HepG2 (cell line): ENCODE results near the gene TMEM222. TPM values are rescaled to one million over a fixed set of nuclear protein-coding genes. Genes with fewer than 3 reads are reported as not detected.

ENCODE experiments used
- ADNP ChIP-seq: sonication (generic); formaldehyde crosslinking; IDR thresholded peaks from 2 replicates; pipeline ENCODE4 v1.4.0; 2020; ENCODE audit warnings: missing genetic modification reagents
- ATM ChIP-seq: fragments of 450-650 bp; IDR thresholded peaks from 2 replicates; pipeline ENCODE4 v1.7.1; 2017; ENCODE audit warnings: mild to moderate bottlenecking, borderline replicate concordance
- CAMTA2 ChIP-seq: sonication (generic); formaldehyde crosslinking; IDR thresholded peaks from 2 replicates; pipeline ENCODE4 v1.4.0; 2020; ENCODE audit warnings: mild to moderate bottlenecking, missing genetic modification reagents, borderline replicate concordance
- GABPA ChIP-seq, 2 experiments: IDR thresholded peaks; 2 replicates each; pipeline ENCODE4 v1.6.1; 2011 to 2016; ENCODE audit warnings: low read depth in 2 of 2, low read length in 1 of 2, missing biosample characterization in 1 of 2, missing genetic modification characterization in 1 of 2
- HOXA5 ChIP-seq: sonication (generic); formaldehyde crosslinking; IDR thresholded peaks from 2 replicates; pipeline ENCODE4 v1.4.0; 2020; ENCODE audit warnings: missing genetic modification reagents
- JUND ChIP-seq: sonication (generic); formaldehyde crosslinking; IDR thresholded peaks from 2 replicates; pipeline ENCODE4 v1.8.0; 2022; ENCODE audit warnings: mild to moderate bottlenecking, missing genetic modification reagents
- KDM2A ChIP-seq: sonication (generic); formaldehyde crosslinking; IDR thresholded peaks from 2 replicates; pipeline ENCODE4 v1.4.0; 2020; ENCODE audit warnings: low read depth, missing genetic modification reagents, borderline replicate concordance
- KDM4B ChIP-seq: sonication (generic); formaldehyde crosslinking; IDR thresholded peaks from 2 replicates; pipeline ENCODE4 v1.4.0; 2020; ENCODE audit warnings: missing genetic modification reagents
- KLF11 ChIP-seq: IDR thresholded peaks from 2 replicates; pipeline ENCODE4 v1.6.1; 2016; ENCODE audit warnings: missing compliant biosample characterization
- MAF1 ChIP-seq: sonication (generic); formaldehyde crosslinking; IDR thresholded peaks from 2 replicates; pipeline ENCODE4 v1.5.0; 2020; ENCODE audit warnings: missing genetic modification reagents, borderline replicate concordance
- RORA ChIP-seq: sonication (generic); formaldehyde crosslinking; IDR thresholded peaks from 2 replicates; pipeline ENCODE4 v1.5.0; 2020; ENCODE audit warnings: mild to moderate bottlenecking, missing genetic modification reagents, moderate library complexity
- SYNCRIP ChIP-seq: fragments of 200-400 bp; formaldehyde crosslinking; IDR thresholded peaks from 2 replicates; pipeline ENCODE4 v1.6.1; 2018; ENCODE audit warnings: mild to moderate bottlenecking, low read depth, low read length; ENCODE audit not compliant: insufficient read depth
- ZKSCAN1 ChIP-seq: fragments of 150-350 bp; IDR thresholded peaks from 2 replicates; pipeline ENCODE4 v1.6.1; 2014; ENCODE audit warnings: low read length
- ZNF256 ChIP-seq: sonication (generic); formaldehyde crosslinking; conservative IDR thresholded peaks from 2 replicates; pipeline ENCODE4 v1.4.0; 2020; ENCODE audit warnings: missing genetic modification reagents
- ZNF331 ChIP-seq: sonication (generic); formaldehyde crosslinking; IDR thresholded peaks from 2 replicates; pipeline ENCODE4 v1.4.0; 2020; ENCODE audit warnings: missing genetic modification reagents
- ZNF337 ChIP-seq: sonication (generic); formaldehyde crosslinking; IDR thresholded peaks from 2 replicates; pipeline ENCODE4 v1.5.1; 2020; ENCODE audit warnings: missing genetic modification reagents, low read depth, mild to moderate bottlenecking, borderline replicate concordance
- ZNF781 ChIP-seq: sonication (generic); formaldehyde crosslinking; IDR thresholded peaks from 2 replicates; pipeline ENCODE4 v1.5.1; 2020; ENCODE audit warnings: borderline replicate concordance, mild to moderate bottlenecking, missing genetic modification reagents; ENCODE audit errors: not compliant biosample characterization
- polyA plus RNA-seq, 8 experiments: library from polyadenylated mRNA; depleted of rRNA in 3 of 8; stranded (reverse) in 7 of 8; unstranded in 1 of 8; fragments of >200 nt; fragmentation: Illumina TruSeq in 4 of 8; extraction: Trizol in 4 of 8; gene quantifications; 2 replicates each; pipeline versions ENCODE4 v1.2.1 to v1.2.3, GENCODE V29; 2011 to 2016; ENCODE audit warnings: low read depth in 4 of 8, missing spikeins in 1 of 8, mixed read lengths in 1 of 8; ENCODE audit not compliant: insufficient read depth in 1 of 8
- total RNA-seq, 5 experiments: library from RNA; depleted of rRNA; stranded (reverse); fragments of >200 nt; fragmentation: Illumina TruSeq; extraction: Trizol; gene quantifications; 2 replicates each; pipeline ENCODE4 v1.2.3, GENCODE V29; 2016; ENCODE audit warnings: low read depth in 1 of 5
- TF ChIP-seq, protein P1 (sequence below): IDR thresholded peaks from 2 replicates; pipeline ENCODE4 v1.6.1; 2016; ENCODE audit warnings: missing biosample characterization, missing genetic modification reagents, low read depth
- TF ChIP-seq, protein P2 (sequence below): sonication (generic); formaldehyde crosslinking; conservative IDR thresholded peaks from 2 replicates; pipeline ENCODE4 v1.4.0; 2020; ENCODE audit warnings: missing genetic modification reagents
- TF ChIP-seq, protein P3 (sequence below): sonication (generic); formaldehyde crosslinking; IDR thresholded peaks from 2 replicates; pipeline ENCODE4 v1.4.0; 2020; ENCODE audit warnings: mild to moderate bottlenecking, missing genetic modification reagents
- TF ChIP-seq, protein P4 (sequence below): sonication (generic); formaldehyde crosslinking; IDR thresholded peaks from 2 replicates; pipeline ENCODE4 v1.4.0; 2020; ENCODE audit warnings: missing genetic modification reagents
- TF ChIP-seq, protein P5 (sequence below): IDR thresholded peaks from 2 replicates; pipeline ENCODE4 v1.6.1; 2012; ENCODE audit warnings: inconsistent platforms
- TF ChIP-seq, protein P6 (sequence below), 2 experiments: sonication (generic) in 1 of 2; formaldehyde crosslinking in 1 of 2; IDR thresholded peaks; 2 replicates each; pipeline versions ENCODE4 v1.4.0 to v1.6.1; 2018 to 2020; ENCODE audit warnings: missing genetic modification reagents in 2 of 2, borderline replicate concordance in 1 of 2, low read depth in 1 of 2, mild to moderate bottlenecking in 1 of 2, missing biosample characterization in 1 of 2

TMEM222 gene
- total and polyA plus RNA-seq, 2 of the 13 experiments (the other 11 are each of a cell fraction or from before 2014, with no cell fraction given), result 22.7 to 29.6 TPM

DNA sequence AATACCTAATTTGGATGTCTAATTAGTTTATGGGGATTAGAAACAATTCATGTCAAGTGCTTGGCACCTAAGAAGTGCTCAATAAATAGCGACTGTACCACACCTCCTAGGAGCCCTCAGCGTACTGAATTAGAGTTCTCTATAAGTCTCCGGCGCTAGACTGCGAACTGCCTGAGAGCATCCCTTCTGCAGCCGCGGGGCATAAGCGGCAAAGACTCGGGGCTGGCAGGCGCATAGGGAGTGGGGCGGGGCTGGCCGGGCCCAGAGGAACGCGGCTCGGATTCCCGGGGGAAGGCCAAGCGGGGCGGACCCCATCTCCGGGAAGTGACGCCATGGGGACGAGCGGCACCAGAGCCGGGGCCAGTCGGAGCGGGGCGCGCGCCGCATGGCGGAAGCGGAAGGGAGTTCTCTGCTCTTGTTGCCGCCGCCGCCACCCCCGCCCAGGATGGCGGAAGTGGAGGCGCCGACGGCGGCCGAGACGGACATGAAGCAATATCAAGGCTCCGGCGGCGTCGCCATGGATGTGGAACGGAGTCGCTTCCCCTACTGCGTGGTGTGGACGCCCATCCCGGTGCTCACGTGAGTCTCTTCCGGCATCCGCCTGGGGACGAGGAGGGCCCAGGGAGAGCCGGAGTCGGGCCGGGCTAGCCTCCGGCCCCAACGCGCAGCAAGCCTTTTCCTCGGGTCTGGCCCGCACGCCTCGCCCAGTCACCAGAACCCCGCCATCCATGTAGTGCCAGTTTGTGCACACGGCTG lies at the start of gene TMEM222 (continued):
- TF ChIP-seq RORA (no peak), ZNF781 (CRISPR knock-in tag) (peak; percentile 87), CAMTA2 (CRISPR knock-in tag) (no peak), ZNF256 (CRISPR knock-in tag) (no peak), GABPA (IDR thresholded peaks at IDR 0.05; ENCODE audit: low read depth, low read length) (peak; percentile 94), GABPA (CRISPR knock-in tag; IDR thresholded peaks at IDR 0.05; ENCODE audit: low read depth) (peak; percentile 97), HOXA5 (CRISPR knock-in tag) (peak; percentile 84; the same call in 1 of the 2 replicates), ADNP (CRISPR knock-in tag) (no peak), ATM (no peak), JUND (CRISPR knock-in tag) (peak; percentile 65; the same call in 1 of the 2 replicates), ZKSCAN1 (no peak), MAF1 (CRISPR knock-in tag) (peak; percentile 92), SYNCRIP (no peak), ZNF337 (CRISPR knock-in tag) (no peak), KDM4B (peak; percentile 62; the same call in 1 of the 2 replicates), KLF11 (CRISPR knock-in tag) (peak; percentile 78), KDM2A (CRISPR knock-in tag) (peak; percentile 96), ZNF331 (CRISPR knock-in tag) (peak; percentile 85)
- TF ChIP-seq, protein P1, sequence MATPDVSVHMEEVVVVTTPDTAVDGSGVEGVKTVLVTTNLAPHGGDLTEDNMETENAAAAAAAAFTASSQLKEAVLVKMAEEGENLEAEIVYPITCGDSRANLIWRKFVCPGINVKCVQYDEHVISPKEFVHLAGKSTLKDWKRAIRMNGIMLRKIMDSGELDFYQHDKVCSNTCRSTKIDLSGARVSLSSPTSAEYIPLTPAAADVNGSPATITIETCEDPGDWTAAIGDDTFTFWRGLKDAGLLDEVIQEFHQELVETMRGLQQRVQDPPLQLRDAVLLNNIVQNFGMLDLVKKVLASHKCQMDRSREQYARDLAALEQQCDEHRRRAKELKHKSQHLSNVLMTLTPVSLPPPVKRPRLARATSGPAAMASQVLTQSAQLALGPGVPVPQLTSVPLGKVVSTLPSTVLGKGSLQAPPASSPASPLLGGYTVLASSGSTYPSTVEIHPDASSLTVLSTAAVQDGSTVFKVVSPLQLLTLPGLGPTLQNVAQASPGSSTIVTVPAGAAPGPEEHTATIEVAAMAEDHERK, result peak; percentile 66; the same call in 1 of the 2 replicates
- TF ChIP-seq, protein P2, sequence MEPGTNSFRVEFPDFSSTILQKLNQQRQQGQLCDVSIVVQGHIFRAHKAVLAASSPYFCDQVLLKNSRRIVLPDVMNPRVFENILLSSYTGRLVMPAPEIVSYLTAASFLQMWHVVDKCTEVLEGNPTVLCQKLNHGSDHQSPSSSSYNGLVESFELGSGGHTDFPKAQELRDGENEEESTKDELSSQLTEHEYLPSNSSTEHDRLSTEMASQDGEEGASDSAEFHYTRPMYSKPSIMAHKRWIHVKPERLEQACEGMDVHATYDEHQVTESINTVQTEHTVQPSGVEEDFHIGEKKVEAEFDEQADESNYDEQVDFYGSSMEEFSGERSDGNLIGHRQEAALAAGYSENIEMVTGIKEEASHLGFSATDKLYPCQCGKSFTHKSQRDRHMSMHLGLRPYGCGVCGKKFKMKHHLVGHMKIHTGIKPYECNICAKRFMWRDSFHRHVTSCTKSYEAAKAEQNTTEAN (CRISPR knock-in tag), result peak; percentile 58; the same call in 1 of the 2 replicates
- TF ChIP-seq, protein P3, sequence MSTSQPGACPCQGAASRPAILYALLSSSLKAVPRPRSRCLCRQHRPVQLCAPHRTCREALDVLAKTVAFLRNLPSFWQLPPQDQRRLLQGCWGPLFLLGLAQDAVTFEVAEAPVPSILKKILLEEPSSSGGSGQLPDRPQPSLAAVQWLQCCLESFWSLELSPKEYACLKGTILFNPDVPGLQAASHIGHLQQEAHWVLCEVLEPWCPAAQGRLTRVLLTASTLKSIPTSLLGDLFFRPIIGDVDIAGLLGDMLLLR (CRISPR knock-in tag), result peak; percentile 68; the same call in 1 of the 2 replicates
- TF ChIP-seq, protein P4, sequence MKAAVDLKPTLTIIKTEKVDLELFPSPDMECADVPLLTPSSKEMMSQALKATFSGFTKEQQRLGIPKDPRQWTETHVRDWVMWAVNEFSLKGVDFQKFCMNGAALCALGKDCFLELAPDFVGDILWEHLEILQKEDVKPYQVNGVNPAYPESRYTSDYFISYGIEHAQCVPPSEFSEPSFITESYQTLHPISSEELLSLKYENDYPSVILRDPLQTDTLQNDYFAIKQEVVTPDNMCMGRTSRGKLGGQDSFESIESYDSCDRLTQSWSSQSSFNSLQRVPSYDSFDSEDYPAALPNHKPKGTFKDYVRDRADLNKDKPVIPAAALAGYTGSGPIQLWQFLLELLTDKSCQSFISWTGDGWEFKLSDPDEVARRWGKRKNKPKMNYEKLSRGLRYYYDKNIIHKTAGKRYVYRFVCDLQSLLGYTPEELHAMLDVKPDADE (CRISPR knock-in tag), result no peak
- TF ChIP-seq, protein P5, sequence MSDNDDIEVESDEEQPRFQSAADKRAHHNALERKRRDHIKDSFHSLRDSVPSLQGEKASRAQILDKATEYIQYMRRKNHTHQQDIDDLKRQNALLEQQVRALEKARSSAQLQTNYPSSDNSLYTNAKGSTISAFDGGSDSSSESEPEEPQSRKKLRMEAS, result peak; percentile 78
- TF ChIP-seq, protein P6, sequence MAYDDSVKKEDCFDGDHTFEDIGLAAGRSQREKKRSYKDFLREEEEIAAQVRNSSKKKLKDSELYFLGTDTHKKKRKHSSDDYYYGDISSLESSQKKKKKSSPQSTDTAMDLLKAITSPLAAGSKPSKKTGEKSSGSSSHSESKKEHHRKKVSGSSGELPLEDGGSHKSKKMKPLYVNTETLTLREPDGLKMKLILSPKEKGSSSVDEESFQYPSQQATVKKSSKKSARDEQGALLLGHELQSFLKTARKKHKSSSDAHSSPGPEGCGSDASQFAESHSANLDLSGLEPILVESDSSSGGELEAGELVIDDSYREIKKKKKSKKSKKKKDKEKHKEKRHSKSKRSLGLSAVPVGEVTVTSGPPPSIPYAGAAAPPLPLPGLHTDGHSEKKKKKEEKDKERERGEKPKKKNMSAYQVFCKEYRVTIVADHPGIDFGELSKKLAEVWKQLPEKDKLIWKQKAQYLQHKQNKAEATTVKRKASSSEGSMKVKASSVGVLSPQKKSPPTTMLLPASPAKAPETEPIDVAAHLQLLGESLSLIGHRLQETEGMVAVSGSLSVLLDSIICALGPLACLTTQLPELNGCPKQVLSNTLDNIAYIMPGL (CRISPR knock-in tag; IDR thresholded peaks at IDR 0.05; ENCODE audit: borderline replicate concordance in 1 of 2, low read depth in 1 of 2), result peak; percentile 82 to 83
